Hematopoietic multipotent progenitor cell treated with erythropoietin and hydrocortisone succinate and interleukin-3 and kit ligand, for 15 days (in vitro differentiated cells): ENCODE data around the gene STK36.

Experiments
- DNase-seq: peaks from one replicate; pipeline ENCODE4 v3.0.0-alpha.2; 2015; ENCODE audit warnings: low spot score

The STK36 gene

DNA sequence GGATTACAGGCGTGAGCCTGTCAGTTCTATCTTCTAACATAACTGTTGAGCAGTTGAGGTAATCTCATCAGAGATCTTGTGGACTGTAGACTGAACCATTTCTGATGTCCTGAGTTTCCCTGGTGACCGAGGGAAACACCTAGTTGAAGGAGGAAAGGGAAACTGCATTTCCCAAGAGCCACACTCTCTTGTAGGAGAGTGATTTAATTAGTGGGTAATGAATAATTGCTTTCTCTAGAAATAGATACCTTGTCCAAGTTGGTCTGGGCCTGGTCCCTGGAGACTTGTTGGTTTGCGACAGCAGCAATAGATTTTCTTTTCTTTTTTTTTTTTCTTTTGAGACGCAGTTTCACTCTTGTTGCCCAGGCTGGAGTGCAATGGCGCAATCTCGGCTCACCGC, 46.2 kb downstream of the STK36 start:
- DNase-seq = no peak

DNA sequence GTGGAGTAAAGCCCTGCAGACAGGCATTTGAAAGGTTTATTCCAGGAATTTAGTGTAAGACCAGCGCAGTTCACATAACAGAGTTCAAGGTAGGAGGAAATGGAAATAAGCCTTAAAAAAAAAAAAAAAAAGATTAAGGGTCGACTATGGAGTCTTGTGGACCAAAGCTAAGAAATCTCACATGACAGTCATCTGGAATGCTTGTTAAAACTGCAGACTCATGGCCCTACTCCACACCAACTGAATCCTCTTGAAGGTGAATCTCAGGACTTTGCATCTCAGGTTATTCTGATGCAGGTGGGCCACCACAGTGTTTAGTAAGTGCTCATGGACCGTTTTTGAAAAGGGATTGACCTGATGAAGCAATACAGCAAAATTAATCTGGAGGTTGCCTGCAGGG, 47.6 kb downstream of the STK36 start:
- DNase-seq = no peak

DNA sequence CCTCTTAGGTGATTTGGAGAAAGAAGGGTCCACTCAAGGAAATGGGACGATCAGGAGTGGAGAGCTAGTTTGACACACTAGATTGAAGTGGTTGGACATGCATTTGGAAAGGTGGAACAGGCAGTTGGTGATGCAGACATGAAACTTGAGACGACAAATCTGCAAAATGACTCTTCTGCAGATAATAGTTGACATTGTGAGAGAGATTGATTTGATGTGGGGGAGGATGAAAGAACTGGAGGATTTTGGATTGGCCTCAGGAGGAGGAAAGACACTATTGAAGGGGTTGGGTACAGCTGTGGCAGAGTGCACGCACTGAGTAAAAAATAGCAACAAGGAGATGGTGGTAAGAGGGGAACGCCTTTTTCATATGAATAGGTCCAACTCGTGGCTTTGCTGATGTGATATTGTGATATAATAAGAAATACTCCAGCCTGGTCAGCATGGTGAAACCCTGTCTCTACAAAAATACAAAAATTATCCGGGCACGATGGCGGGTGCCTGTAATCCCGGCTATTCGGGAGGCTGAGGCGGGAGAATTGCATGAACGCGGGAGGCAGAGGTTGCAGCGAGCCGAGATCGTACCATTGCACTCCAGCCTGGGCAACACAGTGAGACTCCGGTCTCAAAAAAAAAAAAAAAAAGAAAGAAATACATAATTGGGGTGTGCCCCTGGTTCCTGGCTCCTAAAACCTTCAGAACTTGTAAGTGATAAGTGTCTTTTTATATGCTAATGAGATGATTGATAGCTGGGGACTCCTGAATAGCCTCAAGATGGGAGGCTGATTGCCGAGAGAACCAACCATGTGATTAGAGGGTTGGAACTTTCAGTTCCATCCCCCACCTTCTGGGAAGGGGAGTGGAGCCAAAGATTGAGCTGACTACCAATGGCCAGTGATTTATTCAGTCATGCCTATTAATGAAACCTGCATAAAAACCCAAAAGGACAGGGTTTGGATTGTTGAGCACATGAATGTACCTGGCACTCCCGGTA, 48.5 kb downstream of the STK36 start:
- no peak for DNase-seq

DNA sequence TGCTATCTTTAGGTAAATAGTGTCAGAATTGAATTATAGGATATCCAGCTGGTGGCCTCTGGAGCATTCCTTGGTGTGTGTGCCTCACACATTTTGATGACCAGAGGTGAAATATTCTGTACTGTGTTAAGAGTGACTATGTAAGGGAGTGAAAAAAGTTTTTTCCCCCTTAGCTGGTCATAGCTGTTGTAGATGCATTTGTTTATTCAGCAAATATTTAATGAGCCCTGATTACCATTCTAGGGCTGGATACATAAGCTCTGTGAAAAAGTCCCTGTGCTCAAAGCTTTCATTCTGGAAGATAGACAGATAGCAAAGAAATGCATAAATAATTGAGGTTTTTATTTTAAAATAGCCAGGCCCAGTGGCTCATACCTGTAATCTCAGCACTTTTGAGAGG, 49.6 kb downstream of the STK36 start:
- DNase-seq = no peak

DNA sequence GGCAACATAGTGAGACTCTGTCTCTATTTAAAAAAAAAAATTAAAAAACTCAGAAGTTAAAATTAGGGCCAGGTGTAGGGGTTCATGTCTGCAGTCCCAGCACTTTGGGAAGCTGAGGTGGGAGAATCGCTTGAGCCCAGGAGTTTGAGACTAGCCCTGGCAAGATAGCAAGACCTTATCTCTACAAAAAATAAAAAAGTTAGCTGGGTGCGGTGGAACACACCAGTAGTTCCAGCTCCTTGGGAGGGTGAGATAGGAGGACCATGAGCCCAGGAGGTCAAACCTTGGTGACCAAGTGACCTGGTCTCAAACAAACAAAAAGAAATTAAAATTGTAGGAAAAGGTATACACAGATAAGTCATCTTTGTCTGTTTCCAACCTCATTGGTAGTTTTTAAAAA, 50.0 kb downstream of the STK36 start:
- peak; percentile 28 for DNase-seq

DNA sequence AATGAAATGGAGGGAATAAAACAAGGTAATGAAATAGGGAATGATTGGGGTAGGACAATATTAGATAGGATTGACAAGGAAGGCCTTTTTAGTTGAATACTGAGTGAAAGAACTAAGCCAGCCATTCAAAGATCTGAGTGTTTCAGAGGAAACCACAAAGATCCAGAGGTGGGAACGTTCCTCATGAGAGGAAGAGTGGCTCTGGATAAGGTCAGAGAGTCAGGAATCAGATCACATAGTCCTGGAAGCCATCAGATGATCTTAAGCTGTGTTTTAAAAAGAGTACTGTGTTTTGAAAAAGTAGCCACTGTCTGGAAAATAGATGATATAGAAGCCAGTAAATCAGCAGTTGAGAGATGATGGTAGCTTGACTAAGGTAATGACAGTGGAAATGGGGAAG, 50.5 kb downstream of the STK36 start:
- no peak for DNase-seq

DNA sequence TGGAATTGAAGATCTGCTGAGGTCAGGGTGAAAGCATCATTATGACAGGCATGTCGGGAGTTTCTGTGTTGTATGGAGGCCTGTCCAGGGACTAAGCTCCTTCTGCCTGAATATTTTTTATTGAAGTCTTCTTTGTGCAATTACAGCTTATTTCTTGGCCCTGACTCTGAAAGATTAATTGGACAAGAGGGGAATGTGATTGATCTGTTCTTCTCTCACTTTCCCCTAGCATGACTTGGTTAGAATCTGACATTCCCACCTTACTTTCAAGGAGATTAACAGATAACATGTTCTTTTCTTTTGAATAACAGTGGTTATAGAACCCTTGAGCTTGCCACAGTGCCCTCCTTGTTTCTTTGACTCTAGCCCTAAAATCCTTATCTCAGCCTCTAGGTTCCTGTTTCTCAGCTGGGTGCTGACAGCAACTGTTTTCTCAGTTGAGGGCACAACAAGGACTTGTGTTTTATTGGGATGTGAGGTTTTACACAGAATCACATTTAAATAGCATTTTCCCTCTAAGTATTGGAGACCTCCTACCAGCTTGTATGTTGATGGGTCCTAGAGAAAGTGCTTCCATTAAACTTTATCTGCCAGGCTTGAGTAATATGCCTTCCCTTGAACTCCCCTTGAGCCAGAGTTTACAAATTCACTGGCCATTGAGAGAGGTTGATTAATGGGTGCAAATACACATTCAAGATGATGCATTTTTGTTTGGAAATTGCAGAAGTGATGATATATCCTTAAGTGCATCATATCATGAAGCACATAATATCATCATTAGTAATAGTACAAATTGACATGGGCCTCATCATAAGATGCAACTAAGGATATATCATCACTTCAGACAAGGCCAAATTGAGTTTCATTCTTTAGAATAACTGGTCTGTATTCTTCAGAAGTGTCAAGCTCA, 51.2 kb downstream of the STK36 start:
- peak; percentile 28 for DNase-seq

DNA sequence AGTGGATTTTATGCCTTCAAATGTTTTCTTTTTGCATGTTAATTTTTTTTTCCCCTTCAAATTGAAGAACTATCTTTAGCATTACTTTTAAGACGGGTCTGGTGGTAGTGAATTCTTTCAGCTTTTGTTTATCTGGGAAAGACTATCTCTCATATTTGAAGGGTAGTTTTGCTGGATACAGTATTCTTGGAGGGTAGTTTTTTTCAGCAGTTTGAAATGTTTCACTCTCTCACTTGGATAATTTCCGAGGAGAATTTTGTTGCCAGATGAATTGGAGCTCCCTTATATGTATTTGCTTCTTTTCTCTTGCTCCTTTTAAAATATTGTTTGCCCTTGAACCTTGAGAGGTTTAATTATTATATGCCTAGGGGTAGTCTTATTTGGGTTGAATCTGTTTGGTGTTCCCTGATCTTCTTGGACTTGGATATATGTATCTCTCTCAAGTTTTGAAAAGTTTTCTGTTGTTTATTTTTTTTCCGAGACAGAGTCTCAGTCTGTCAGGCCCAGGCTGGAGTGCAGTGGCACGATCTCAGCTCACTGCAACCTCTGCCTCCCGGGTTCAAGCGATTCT, 54.2 kb downstream of the STK36 start:
- DNase-seq = no peak

DNA sequence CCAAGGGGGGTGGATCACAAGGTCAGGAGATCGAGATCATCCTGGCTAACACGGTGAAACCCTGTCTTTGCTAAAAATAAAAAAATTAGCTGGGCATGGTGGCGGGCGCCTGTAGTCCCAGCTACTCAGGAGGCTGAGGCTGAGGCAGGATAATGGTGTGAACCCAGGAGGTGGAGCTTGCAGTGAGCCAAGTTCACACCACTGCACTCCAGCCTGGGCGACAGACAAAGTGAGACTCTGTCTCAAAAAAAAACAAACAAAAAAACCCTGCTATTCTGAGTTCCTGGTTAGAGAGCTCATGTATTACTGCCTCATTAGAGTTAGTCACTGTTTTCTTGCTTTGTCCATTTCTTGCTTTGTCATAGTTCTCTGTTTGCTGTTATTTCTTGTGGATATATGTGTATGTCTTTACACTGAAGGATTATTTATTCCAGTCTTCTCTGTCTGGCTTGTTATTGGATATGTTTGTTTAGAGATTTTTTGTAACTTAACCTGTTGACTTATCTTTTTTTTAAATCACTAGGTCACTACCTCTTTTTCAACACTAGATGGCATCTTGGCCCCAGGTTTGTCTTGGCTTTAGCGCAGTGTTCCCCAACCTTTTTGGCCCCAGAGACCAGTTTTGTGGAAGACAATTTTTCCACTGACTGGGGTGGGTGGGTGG, 55.7 kb downstream of the STK36 start:
- peak; percentile 54 for DNase-seq

DNA sequence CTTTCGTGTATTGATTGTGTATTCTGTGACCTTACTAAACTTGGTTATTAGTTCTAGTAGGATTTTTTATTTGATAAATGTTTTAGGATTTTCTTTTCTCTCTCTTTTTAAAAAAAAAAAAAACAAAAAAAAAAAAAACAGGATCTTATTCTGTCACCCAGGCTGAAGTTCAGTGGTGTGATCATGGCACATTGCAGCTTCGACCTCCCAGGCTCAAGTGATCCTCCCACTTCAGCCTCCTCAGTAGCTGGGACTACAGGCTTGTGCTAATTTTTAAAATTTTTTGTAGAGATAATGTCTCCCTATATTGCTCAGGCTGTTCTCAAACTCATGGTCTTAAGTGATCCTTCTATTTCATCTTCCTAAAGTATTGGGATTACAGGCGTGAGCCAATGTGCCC, 57.8 kb downstream of the STK36 start:
- DNase-seq = no peak

DNA sequence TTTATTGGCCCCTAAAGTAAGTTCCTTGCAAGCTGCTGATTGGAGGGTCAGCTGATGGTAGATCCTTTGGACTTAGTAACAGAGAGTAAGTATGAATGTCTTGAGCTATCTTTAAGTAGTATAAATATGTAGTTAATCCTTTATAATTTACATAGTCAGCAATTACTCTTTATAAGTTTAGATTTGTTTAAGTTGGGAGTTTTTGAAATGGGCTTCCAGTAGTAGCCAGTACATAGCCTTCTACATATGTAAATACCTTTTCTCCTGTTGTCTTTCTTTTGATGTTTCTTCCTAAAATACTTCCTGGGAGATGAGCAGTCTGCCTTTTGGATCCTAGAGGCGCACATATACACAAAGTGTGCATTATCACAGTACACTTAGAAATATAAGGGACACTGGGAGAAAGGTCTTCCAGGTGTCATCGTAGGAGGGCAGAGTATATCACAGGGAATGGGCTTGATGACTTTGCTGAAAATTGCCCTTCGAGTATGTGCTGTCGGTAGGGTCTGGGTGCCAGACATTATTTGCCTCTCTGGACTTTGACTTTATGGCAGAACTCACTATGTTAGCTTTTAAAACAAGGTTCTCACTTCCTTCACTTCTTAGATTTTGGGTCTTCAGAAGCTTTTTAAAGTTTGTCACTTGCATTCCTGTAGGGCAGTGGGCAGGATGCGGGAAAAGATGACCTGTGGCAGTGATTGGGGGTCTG, 60.3 kb downstream of the STK36 start:
- DNase-seq = no peak

DNA sequence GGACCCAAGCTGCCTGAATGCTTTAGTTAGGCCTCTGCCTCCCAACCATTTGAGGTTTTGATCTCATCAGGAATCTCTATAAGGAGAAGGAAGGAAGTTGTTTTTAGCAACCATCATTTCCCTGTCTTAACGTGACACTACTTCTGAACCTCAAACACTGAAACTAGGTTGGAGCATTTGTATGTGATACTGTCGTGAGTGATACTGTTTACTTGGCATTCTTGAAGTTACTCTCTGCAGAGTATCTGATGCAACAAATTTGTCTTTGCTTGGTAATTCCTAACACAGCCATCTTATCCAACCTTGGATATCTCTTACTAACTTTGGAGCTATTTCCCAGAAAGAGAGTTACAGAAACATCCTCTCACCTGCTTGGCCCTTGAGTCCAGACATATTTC, 60.9 kb downstream of the STK36 start:
- DNase-seq = no peak

DNA sequence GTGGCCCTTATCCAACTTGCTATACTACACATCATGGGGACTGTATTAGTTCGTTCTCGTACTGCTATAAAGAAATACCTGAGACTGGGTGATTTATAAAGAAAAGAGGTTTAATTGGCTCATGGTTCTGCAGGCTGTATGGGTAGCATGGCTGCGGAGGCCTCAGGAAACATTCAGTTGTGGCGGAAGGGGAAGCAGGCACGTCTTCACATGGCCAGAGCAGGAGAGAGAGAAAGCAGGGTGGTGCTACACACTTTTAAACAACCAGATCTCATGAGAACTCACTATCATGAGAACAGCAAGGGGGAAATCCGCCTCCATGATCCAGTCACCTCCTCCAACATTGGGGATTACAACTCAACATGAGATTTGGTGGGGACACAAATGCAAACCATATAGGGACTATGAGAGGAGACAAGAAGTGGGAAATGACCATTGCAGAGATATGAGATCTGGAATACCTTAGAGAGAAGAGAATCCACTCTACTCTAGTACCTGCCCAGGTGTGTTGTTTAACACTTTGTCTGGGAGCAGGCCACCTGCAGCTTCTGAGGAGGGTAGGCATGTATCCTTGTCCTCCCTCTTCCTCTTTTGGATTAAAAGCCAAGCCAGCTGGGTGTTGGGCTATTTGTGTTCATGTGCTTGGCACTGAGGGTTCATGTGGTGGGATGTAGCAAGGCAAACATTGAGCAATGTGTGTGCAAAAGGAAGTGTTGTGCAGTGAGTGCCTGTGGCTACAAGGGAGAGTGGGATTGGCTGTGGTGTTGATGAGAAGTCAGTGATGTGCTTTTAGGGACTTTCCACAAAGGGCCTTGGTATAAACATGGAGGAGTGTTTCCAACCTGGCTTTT, 61.5 kb downstream of the STK36 start:
- no peak for DNase-seq

DNA sequence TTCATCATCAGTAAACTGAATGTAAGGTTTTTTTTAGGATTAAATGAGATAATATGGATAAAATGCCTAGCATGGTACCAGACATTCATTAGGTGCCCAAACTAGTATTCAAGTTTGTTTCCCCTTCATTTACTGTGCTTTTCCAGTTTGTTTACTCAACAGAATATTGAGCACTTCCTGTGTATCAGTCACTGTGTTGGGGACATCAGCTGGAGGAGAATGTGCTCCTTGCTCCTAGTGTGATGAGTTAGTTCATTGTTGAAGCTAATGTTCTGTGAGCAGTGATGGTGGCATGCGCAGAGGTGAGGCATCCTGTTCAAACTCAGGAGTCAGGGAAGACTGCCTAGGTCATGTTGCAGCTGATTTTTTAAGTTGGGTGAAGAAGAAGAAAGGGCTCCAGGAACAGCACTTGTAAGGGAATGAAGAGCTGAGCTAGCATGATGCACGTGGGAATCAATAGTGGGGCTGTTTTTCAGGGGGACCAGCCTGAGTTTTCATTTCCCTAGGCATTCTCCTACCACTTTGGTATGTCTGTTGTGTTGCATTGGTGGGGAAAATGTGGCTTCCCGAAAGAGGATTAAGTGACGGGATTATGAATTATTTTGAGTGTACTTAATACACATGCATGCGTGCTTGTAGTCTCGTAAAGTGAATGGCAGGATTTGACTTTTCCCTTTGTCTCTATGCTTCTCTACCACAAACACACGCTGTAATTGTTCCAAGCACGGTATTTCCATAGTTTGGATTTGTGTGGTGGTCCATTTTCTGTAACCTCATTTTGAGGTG, 62.5 kb downstream of the STK36 start:
- DNase-seq = no peak

DNA sequence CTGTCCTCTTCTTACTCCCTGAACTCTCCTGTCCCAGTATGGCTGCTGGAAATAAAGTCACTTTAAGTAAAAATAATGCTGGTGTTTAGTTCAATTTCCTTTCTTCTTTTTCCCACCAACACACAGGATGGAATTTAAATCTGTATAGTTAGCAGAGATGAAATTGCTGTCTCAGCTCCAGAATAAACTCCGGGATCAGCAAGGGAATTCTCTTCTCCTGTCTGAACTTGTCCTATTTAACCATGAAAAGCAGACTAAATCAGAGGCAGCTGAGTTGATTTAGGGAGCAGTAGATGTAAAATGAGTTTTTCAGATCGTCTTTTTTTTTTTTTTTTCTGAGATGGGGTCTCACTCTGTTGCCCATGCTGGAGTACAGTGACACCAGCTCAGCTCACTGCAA, 64.6 kb downstream of the STK36 start:
- DNase-seq = no peak

DNA sequence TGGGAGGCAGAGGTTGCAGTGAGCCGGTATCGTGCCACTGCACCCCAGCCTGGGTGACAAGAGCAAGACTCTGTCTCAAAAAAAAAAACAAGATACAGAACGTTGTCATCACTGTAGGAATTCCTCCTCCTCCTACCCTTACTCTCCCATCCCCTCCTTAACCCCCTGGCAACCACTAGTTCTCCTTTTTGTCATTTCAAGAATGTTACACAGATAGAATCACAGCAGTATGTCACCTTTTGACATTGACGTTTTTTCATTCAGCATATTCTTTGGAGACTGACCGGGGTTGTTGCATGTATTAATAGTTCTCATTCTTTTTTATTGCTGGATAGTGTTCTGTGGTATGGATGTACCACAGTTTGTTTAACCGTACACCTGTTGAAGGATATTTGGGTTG, 71.2 kb downstream of the STK36 start:
- no peak for DNase-seq

DNA sequence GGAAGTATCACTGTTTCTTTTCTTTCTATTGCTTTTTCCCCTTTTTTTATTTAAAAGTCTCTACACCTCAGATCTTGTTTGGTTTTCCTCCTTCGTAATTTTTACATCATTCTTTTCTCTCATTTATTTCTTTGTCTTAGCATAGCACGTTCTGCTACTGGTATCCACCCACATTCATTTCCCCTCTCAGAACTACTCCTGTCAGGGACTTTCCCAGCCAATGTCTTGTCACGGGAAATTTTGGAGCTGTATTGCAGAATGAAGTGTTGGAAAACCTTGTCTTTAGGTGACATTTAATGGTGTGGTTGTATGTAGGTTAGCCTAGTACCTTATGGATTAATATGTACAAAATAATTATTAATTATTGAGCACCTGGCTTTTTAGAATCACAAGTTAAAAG, 72.7 kb downstream of the STK36 start:
- DNase-seq = no peak

DNA sequence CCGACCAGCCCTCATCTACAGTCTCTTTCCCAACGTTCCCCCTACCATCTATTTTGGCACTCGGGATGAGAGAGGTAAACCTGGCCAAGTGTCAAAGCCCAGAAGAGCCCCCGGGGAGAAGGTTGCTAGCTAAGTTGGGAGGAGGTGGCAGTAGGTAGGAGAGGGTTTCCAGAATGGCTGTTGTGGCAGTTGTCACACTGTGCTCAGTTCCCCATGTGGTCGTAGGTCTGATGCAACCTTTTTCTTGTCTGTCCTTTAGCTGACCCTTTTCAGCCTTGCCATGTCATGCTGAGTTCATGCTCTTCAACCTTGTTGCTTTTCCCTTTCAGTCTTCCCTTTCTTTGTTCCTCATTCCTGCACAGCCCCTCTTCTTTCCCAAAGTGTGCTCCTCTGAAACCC, 73.3 kb downstream of the STK36 start:
- no peak for DNase-seq
